ENCODE measurements around the gene GNAI3.

GRCh38 chr1:109589679-109590078 lies 41.3 kb downstream of the GNAI3 start:
- TF ChIP-seq TAF1 (IDR thresholded peaks at IDR 0.05; ENCODE audit: low read depth) (no peak), USF1 (IDR thresholded peaks at IDR 0.05) (no peak), EP300 (IDR thresholded peaks at IDR 0.05; ENCODE audit: borderline replicate concordance) (no peak), RAD21 (IDR thresholded peaks at IDR 0.05; ENCODE audit: low read depth) (no peak), MAX (IDR thresholded peaks at IDR 0.05) (no peak), TCF12 (IDR thresholded peaks at IDR 0.05; ENCODE audit: low read depth) (no peak), ZBTB7A (IDR thresholded peaks at IDR 0.05; ENCODE audit: low read depth) (no peak), REST (IDR thresholded peaks at IDR 0.05; ENCODE audit: low read depth) (no peak)

Data from Ishikawa (cell line).